Gastrocnemius medialis (tissue), 4 donors: ENCODE results near the gene LINGO4. TPM values are rescaled to one million over a fixed set of nuclear protein-coding genes. Genes with fewer than 3 reads are reported as not detected.
"Not testable (repeated sequence)": the region's sequence is repeated elsewhere in the genome, so short reads cannot be mapped to it uniquely, and the experiment has no call there.

Experiments
- ATAC-seq, 2 donors: fragments of 150-250 bp; one replicate each; pipeline ENCODE4 v1.9.1; 2016
- DNase-seq, 2 donors: peaks; one replicate each; pipeline ENCODE4 v3.0.0-alpha.2; 2019
- H3K27ac ChIP-seq, 4 donors: fragments of 200-600 bp; sonication (generic); 1 replicate in 1 of 4; 2 replicates in 3 of 4; pipeline ENCODE4 v1.5.1; 2016 to 2018; ENCODE audit warnings: mild to moderate bottlenecking in 2 of 4, moderate library complexity in 1 of 4
- H3K27me3 ChIP-seq, 3 donors: fragments of 200-600 bp; sonication (generic) in 2 of 3; 1 replicate in 1 of 3; 2 replicates in 2 of 3; pipeline versions ENCODE4 v1.5.1 to v1.6.0; 2016 to 2019; ENCODE audit warnings: mild to moderate bottlenecking in 1 of 3, moderate library complexity in 1 of 3
- H3K36me3 ChIP-seq, 2 donors: fragments of 200-600 bp; sonication (generic) in 1 of 2; one replicate each; pipeline ENCODE4 v1.5.1; 2017 to 2018
- H3K4me1 ChIP-seq, 2 donors: fragments of 200-600 bp; sonication (generic) in 1 of 2; one replicate each; pipeline ENCODE4 v1.5.1; 2016 to 2017; ENCODE audit warnings: mild to moderate bottlenecking in 2 of 2
- H3K4me3 ChIP-seq, 4 donors: fragments of 200-600 bp; sonication (generic) in 3 of 4; 1 replicate in 1 of 4; 2 replicates in 3 of 4; pipeline ENCODE4 v1.5.1; 2016 to 2019; ENCODE audit warnings: mild to moderate bottlenecking in 2 of 4
- H3K9me3 ChIP-seq, 3 donors: fragments of 200-600 bp; sonication (generic) in 2 of 3; 1 replicate in 1 of 3; 2 replicates in 2 of 3; pipeline ENCODE4 v1.5.1; 2016 to 2019
- CTCF ChIP-seq, 5 experiments: fragments of 450-650 bp in 3 of 5; fragments of 200-600 bp in 2 of 5; sonication (generic) in 2 of 5; IDR thresholded peaks in 4 of 5; conservative IDR thresholded peaks in 1 of 5; 1 replicate in 4 of 5; 2 replicates in 1 of 5; pipeline ENCODE4 v1.5.1; 2016 to 2019; ENCODE audit warnings: antibody characterized with exemption in 5 of 5, mild to moderate bottlenecking in 3 of 5, moderate library complexity in 3 of 5
- POLR2A ChIP-seq, 2 donors: fragments of 450-650 bp; IDR thresholded peaks; one replicate each; pipeline ENCODE4 v1.6.1; 2017; ENCODE audit warnings: antibody characterized with exemption in 2 of 2, mild to moderate bottlenecking in 2 of 2, moderate library complexity in 2 of 2
- in situ Hi-C, 4 donors: fragments of 200-750 bp; cut with MboI; loops; one replicate each; pipeline versions ENCODE4 v1.15.0 to v1.8.0; 2017; ENCODE audit warnings: low sequenced_read_pairs in 4 of 4
- intact Hi-C: fragments of 100-400 bp; cut with DNase I; formaldehyde crosslinking; loops from one replicate; pipeline ENCODE4 v1.15.1; 2023; ENCODE audit warnings: low total_unique reads
- total RNA-seq, 4 donors: library from RNA; depleted of rRNA; stranded (reverse); fragments of >200 nt; gene quantifications; one replicate each; pipeline versions ENCODE4 v1.1.0 to v1.2.3, GENCODE V29; 2016

Gene LINGO4
- total RNA-seq, 4 donors from 2014 or later: 4.2 to 24.5 (median 14.3) TPM

- Histone ChIP-seq H3K4me3 (no peak overlapping the region), H3K27me3 (no peaks in the 10 kb centered on the region), H3K36me3 (peaks cover 0 to 33% of the 10 kb centered on the region in 2 donors), H3K4me1 (no peaks in the 10 kb centered on the region), H3K27ac (no peak overlapping the region), H3K9me3 (no peaks in the 10 kb centered on the region)
- ATAC-seq: no peak
- in situ Hi-C loops (no loop called here), intact Hi-C loops (no loop called here)
- no peak for TF ChIP-seq CTCF (IDR thresholded peaks at IDR 0.05 in 4 of 5, conservative IDR thresholded peaks at IDR 0.05 in 1 of 5)
- no peak for TF ChIP-seq POLR2A (IDR thresholded peaks at IDR 0.05)
- no peak for DNase-seq
Measured at GRCh38 chr1:151773702-151774101, 31.5 kb downstream of the LINGO4 start.

- H3K9me3 ChIP-seq, H3K36me3 ChIP-seq, ATAC-seq, H3K27ac ChIP-seq, intact Hi-C loops, H3K27me3 ChIP-seq, H3K4me1 ChIP-seq, DNase-seq, H3K4me3 ChIP-seq: not testable (repeated sequence)
- in situ Hi-C loops: loop anchor here in 1 of 4 donors (10.0 kb wide), 1 partner anchor 76 kb away; no protein-coding TSS in a partner anchor
Measured at GRCh38 chr1:151769270-151769669, 35.9 kb downstream of the LINGO4 start.

GRCh38 chr1:151768351-151769066, 36.7 kb downstream of the LINGO4 start:
- H3K9me3 ChIP-seq, intact Hi-C loops, H3K4me3 ChIP-seq, ATAC-seq, H3K4me1 ChIP-seq, H3K36me3 ChIP-seq, H3K27ac ChIP-seq, DNase-seq, H3K27me3 ChIP-seq: not testable (repeated sequence)
- in situ Hi-C loops: loop anchor here in 1 of 4 donors (10.0 kb wide), 1 partner anchor 76 kb away; no protein-coding TSS in a partner anchor

GRCh38 chr1:151763990-151764389, 41.2 kb downstream of the LINGO4 start:
- Histone ChIP-seq H3K9me3 (no peaks in the 10 kb centered on the region), H3K27ac (peak overlapping the region; percentile 88 to 94 (median 90)), H3K36me3 (peaks cover 0 to 31% of the 10 kb centered on the region in 2 donors), H3K4me1 (peaks cover 10 to 13% of the 10 kb centered on the region in 2 donors), H3K4me3 (peak overlapping the region; percentile 76 to 96 (median 90)), H3K27me3 (no peaks in the 10 kb centered on the region)
- ATAC-seq: no peak
- intact Hi-C loops (loop anchor here (1.0 kb wide), 2 partner anchors 26 to 72 kb away; partner anchors contain the start of gene TDRKH), in situ Hi-C loops (loop anchor here in 1 of 4 donors (10.0 kb wide), 1 partner anchor 81 kb away; no protein-coding TSS in a partner anchor)
- DNase-seq: no peak
- TF ChIP-seq POLR2A (IDR thresholded peaks at IDR 0.05): no peak
- no peak for TF ChIP-seq CTCF (IDR thresholded peaks at IDR 0.05 in 4 of 5, conservative IDR thresholded peaks at IDR 0.05 in 1 of 5)

- in situ Hi-C loops (loop anchor here in 1 of 4 donors (10.0 kb wide), 1 partner anchor 82 kb away; no protein-coding TSS in a partner anchor), intact Hi-C loops (loop anchor here (1.0 kb wide), 2 partner anchors 27 to 73 kb away; partner anchors contain the start of gene TDRKH)
- peak; percentile 60 to 71 for DNase-seq
- peak within 1 kb of the TSS; percentile 88 to 94 (median 90) for H3K27ac ChIP-seq
- peak within 1 kb of the TSS; percentile 76 to 96 (median 90) for H3K4me3 ChIP-seq
- H3K9me3 ChIP-seq: no peaks in the 10 kb centered on the region
- peak in 1 of 5 experiments; percentile 13 for TF ChIP-seq CTCF (IDR thresholded peaks at IDR 0.05 in 4 of 5, conservative IDR thresholded peaks at IDR 0.05 in 1 of 5)
- peak in 1 of 2 donors; percentile 8 for TF ChIP-seq POLR2A (IDR thresholded peaks at IDR 0.05)
- no peaks in the 10 kb centered on the region for H3K27me3 ChIP-seq
- ATAC-seq: peak; percentile 90 to 95
- peaks cover 10 to 13% of the 10 kb centered on the region in 2 donors for H3K4me1 ChIP-seq
- peaks cover 0 to 31% of the 10 kb centered on the region in 2 donors for H3K36me3 ChIP-seq
Measured at GRCh38 chr1:151762941-151763921, 42.0 kb downstream of the LINGO4 start, which contains the start of gene MRPL9. Gene MRPL9, minus strand, starts transcription at chr1:151763496. Its CDS starts 17 bp downstream, at chr1:151763479.
